ENCODE data around the gene BTBD3. TPM values are rescaled to one million over a fixed set of nuclear protein-coding genes. Genes with fewer than 3 reads are reported as not detected.

Gene BTBD3
- total RNA-seq, 1 experiment from 2014 or later = 38.5 TPM

DNA sequence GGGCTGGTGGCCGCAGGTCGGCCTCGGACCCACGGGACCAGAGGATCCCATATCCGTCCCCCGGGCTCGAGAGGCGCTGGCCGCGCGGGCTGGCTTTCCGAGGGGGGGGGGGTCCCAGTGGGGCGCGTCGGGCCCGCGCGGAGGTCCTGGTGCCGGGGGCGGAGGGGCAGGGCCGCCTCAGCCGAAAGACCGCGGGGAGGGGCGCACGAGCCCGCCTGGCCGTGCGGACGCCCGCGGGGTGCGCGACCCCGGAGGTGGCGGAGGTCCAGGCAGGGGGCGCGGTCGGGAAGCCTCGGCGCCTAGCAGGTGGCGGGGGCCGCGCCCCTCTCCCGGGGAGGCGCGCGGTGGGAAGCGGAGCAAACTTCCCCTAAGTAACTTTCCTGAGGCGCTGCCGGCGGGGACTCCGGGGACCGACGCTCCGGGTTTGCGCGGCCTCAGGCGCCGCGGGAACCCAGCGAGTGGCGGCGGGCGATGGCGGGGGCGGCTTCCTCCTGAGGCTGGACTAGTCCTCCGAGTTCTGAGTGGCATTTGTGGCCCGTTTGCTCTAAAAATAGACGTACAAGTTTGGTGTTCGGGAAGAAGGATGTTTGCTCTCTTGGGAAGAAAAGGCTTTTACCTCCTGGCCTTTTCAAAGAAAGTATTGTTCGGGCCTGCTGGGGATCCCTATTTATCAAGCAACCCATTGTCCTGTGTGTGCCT lies 26.5 kb upstream of the BTBD3 start (continued):
- TF ChIP-seq, protein P1, sequence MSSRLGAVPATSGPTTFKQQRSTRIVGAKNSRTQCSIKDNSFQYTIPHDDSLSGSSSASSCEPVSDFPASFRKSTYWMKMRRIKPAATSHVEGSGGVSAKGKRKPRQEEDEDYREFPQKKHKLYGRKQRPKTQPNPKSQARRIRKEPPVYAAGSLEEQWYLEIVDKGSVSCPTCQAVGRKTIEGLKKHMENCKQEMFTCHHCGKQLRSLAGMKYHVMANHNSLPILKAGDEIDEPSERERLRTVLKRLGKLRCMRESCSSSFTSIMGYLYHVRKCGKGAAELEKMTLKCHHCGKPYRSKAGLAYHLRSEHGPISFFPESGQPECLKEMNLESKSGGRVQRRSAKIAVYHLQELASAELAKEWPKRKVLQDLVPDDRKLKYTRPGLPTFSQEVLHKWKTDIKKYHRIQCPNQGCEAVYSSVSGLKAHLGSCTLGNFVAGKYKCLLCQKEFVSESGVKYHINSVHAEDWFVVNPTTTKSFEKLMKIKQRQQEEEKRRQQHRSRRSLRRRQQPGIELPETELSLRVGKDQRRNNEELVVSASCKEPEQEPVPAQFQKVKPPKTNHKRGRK (CRISPR knock-in tag; IDR thresholded peaks at IDR 0.05; ENCODE audit: borderline replicate concordance) = no peak
- TF ChIP-seq NR2C2 (CRISPR knock-in tag; IDR thresholded peaks at IDR 0.05) = no peak
- TF ChIP-seq TP53 (CRISPR knock-in tag; IDR thresholded peaks at IDR 0.05) = 0 out of 2 replicates have a peak, but pooled peaks have one; percentile 3
- TF ChIP-seq, protein P2, sequence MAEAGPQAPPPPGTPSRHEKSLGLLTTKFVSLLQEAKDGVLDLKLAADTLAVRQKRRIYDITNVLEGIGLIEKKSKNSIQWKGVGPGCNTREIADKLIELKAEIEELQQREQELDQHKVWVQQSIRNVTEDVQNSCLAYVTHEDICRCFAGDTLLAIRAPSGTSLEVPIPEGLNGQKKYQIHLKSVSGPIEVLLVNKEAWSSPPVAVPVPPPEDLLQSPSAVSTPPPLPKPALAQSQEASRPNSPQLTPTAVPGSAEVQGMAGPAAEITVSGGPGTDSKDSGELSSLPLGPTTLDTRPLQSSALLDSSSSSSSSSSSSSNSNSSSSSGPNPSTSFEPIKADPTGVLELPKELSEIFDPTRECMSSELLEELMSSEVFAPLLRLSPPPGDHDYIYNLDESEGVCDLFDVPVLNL (CRISPR knock-in tag; IDR thresholded peaks at IDR 0.05; ENCODE audit: borderline replicate concordance, low read depth) = peak; percentile 46; the same call in 1 of the 2 replicates
- no peak for TF ChIP-seq FOXK1 (CRISPR knock-in tag; IDR thresholded peaks at IDR 0.05)
- TF ChIP-seq CBFB (CRISPR knock-in tag; IDR thresholded peaks at IDR 0.05; ENCODE audit: low read depth) = no peak
- TF ChIP-seq CREB1 (CRISPR knock-in tag; IDR thresholded peaks at IDR 0.05) = no peak

DNA sequence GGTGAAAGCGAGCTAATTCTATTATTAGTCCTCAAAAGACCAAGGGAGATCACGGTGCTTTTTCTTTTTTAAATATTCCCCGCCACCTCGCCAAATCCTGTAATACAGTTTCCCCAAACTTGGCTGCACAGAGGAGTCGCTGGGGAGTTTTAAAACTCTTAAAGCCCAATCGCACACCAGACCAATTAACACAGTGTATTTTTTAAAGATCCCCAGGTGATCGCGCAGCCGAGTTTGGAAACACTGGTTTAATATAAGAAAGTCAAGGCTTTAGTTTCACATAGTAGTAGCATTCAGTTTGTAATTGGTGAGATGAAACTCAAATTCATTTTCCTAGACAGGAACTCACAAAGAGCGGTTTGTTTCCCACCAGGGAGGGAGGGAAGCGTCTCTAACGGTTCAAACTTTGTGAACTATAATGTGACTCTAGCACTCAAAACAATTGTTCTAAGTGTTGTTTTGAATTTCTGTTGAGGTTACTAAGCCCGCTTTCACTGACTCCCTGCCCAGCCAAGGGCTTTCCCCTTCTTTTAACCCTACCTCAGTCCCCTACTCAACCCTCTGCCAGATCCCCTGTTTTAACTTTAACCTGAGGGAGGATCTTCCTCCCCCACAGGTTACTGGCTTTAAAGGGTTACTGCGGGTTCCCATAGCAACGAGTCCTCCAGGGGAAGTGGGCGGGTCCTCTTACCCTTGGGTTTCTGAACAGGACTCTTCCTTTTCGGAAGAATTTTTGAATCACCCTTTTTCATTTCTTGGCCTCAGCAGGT lies 25.7 kb upstream of the BTBD3 start:
- Mint-ChIP-seq H3K27ac (peak overlapping the region; percentile 51), H3K9me3 (no peaks in the 10 kb centered on the region), H3K4me3 (peak overlapping the region; percentile 89), H3K36me3 (no peaks in the 10 kb centered on the region), H3K4me1 (peaks cover 40% of the 10 kb centered on the region), H3K27me3 (ENCODE audit: low read depth) (peaks cover 15% of the 10 kb centered on the region)
- DNase-seq (ENCODE audit: low spot score) (peak; percentile 77), ATAC-seq (peak; percentile 53)
- TF ChIP-seq, protein P3, sequence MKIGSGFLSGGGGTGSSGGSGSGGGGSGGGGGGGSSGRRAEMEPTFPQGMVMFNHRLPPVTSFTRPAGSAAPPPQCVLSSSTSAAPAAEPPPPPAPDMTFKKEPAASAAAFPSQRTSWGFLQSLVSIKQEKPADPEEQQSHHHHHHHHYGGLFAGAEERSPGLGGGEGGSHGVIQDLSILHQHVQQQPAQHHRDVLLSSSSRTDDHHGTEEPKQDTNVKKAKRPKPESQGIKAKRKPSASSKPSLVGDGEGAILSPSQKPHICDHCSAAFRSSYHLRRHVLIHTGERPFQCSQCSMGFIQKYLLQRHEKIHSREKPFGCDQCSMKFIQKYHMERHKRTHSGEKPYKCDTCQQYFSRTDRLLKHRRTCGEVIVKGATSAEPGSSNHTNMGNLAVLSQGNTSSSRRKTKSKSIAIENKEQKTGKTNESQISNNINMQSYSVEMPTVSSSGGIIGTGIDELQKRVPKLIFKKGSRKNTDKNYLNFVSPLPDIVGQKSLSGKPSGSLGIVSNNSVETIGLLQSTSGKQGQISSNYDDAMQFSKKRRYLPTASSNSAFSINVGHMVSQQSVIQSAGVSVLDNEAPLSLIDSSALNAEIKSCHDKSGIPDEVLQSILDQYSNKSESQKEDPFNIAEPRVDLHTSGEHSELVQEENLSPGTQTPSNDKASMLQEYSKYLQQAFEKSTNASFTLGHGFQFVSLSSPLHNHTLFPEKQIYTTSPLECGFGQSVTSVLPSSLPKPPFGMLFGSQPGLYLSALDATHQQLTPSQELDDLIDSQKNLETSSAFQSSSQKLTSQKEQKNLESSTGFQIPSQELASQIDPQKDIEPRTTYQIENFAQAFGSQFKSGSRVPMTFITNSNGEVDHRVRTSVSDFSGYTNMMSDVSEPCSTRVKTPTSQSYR (CRISPR knock-in tag; IDR thresholded peaks at IDR 0.05) = no peak
- TF ChIP-seq, protein P4, sequence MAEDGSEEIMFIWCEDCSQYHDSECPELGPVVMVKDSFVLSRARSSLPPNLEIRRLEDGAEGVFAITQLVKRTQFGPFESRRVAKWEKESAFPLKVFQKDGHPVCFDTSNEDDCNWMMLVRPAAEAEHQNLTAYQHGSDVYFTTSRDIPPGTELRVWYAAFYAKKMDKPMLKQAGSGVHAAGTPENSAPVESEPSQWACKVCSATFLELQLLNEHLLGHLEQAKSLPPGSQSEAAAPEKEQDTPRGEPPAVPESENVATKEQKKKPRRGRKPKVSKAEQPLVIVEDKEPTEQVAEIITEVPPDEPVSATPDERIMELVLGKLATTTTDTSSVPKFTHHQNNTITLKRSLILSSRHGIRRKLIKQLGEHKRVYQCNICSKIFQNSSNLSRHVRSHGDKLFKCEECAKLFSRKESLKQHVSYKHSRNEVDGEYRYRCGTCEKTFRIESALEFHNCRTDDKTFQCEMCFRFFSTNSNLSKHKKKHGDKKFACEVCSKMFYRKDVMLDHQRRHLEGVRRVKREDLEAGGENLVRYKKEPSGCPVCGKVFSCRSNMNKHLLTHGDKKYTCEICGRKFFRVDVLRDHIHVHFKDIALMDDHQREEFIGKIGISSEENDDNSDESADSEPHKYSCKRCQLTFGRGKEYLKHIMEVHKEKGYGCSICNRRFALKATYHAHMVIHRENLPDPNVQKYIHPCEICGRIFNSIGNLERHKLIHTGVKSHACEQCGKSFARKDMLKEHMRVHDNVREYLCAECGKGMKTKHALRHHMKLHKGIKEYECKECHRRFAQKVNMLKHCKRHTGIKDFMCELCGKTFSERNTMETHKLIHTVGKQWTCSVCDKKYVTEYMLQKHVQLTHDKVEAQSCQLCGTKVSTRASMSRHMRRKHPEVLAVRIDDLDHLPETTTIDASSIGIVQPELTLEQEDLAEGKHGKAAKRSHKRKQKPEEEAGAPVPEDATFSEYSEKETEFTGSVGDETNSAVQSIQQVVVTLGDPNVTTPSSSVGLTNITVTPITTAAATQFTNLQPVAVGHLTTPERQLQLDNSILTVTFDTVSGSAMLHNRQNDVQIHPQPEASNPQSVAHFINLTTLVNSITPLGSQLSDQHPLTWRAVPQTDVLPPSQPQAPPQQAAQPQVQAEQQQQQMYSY (CRISPR knock-in tag; IDR thresholded peaks at IDR 0.05) = 0 out of 2 replicates have a peak, but pooled peaks have one; percentile 35
- ChIA-PET POLR2A (no interaction called here), CTCF (no interaction called here)

DNA sequence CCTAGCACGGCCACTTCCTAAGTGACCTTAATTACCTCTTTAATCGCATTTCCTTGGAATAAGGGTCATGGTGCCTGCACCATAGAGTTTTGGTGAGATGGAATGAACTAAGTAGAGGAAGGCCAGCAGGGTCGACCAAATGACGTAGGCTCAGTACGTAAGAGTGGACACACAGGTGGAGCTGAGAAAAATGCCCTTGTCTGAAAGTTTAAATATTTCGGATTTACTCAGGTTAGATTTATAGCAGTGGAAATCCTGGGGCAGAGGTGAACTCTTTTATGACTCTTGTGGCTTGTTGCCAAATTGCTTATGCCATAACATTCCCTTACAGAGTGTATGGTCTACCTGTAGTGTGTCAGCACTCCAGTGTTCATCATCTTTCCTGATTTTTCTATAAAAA lies 23.6 kb upstream of the BTBD3 start:
- Mint-ChIP-seq H3K27me3 (ENCODE audit: low read depth) (peaks cover 12% of the 10 kb centered on the region), H3K27ac (no peak overlapping the region), H3K9me3 (no peaks in the 10 kb centered on the region), H3K4me1 (peaks cover 52% of the 10 kb centered on the region), H3K4me3 (no peak overlapping the region), H3K36me3 (no peaks in the 10 kb centered on the region)
- DNase-seq (ENCODE audit: low spot score) (no peak), ATAC-seq (no peak)
- TF ChIP-seq, protein P5, sequence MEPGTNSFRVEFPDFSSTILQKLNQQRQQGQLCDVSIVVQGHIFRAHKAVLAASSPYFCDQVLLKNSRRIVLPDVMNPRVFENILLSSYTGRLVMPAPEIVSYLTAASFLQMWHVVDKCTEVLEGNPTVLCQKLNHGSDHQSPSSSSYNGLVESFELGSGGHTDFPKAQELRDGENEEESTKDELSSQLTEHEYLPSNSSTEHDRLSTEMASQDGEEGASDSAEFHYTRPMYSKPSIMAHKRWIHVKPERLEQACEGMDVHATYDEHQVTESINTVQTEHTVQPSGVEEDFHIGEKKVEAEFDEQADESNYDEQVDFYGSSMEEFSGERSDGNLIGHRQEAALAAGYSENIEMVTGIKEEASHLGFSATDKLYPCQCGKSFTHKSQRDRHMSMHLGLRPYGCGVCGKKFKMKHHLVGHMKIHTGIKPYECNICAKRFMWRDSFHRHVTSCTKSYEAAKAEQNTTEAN (CRISPR knock-in tag; IDR thresholded peaks at IDR 0.05) = no peak
- TF ChIP-seq ZNF416 (CRISPR knock-in tag; IDR thresholded peaks at IDR 0.05) = no peak
- TF ChIP-seq, protein P6, sequence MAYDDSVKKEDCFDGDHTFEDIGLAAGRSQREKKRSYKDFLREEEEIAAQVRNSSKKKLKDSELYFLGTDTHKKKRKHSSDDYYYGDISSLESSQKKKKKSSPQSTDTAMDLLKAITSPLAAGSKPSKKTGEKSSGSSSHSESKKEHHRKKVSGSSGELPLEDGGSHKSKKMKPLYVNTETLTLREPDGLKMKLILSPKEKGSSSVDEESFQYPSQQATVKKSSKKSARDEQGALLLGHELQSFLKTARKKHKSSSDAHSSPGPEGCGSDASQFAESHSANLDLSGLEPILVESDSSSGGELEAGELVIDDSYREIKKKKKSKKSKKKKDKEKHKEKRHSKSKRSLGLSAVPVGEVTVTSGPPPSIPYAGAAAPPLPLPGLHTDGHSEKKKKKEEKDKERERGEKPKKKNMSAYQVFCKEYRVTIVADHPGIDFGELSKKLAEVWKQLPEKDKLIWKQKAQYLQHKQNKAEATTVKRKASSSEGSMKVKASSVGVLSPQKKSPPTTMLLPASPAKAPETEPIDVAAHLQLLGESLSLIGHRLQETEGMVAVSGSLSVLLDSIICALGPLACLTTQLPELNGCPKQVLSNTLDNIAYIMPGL (CRISPR knock-in tag; IDR thresholded peaks at IDR 0.05) = no peak
- no peak for TF ChIP-seq ESRRA (CRISPR knock-in tag; IDR thresholded peaks at IDR 0.05; ENCODE audit: borderline replicate concordance)
- TF ChIP-seq, protein P1 (CRISPR knock-in tag; IDR thresholded peaks at IDR 0.05; ENCODE audit: borderline replicate concordance) = no peak
- TF ChIP-seq, protein P2 (CRISPR knock-in tag; IDR thresholded peaks at IDR 0.05; ENCODE audit: borderline replicate concordance, low read depth) = no peak
- CTCF ChIA-PET = no interaction called here
- POLR2A ChIA-PET = no interaction called here
